Psoas muscle (tissue), 8 donors: Measurements from ENCODE around the gene HK1. TPM values are rescaled to one million over a fixed set of nuclear protein-coding genes. Genes with fewer than 3 reads are reported as not detected.

Source experiments
- ATAC-seq, 4 donors: fragments of 200-7000 bp; cut with Tn5 transposase; one replicate each; pipeline ENCODE4 v1.9.1; 2020; ENCODE audit warnings: moderate library complexity in 3 of 4, mild to moderate bottlenecking in 2 of 4
- DNase-seq, 2 donors: peaks; one replicate each; pipeline ENCODE4 v3.0.0-alpha.2; 2020
- H3K27ac ChIP-seq: fragments of 200-600 bp; one replicate; pipeline ENCODE4 v1.8.0; 2022
- H3K27me3 ChIP-seq, 3 donors: fragments of 200-600 bp in 1 of 3; one replicate each; pipeline versions ENCODE4 v1.6.1 to v1.8.0; 2013 to 2022; ENCODE audit warnings: low read length in 2 of 3, mild to moderate bottlenecking in 2 of 3, moderate library complexity in 1 of 3; ENCODE audit not compliant: insufficient read depth in 3 of 3
- H3K36me3 ChIP-seq, 2 donors: fragments of 200-600 bp in 1 of 2; one replicate each; pipeline versions ENCODE4 v1.6.1 to v1.8.0; 2013 to 2022; ENCODE audit warnings: low read depth in 1 of 2, mild to moderate bottlenecking in 1 of 2, moderate library complexity in 1 of 2; ENCODE audit not compliant: insufficient read depth in 1 of 2
- H3K4me1 ChIP-seq: fragments of 200-600 bp; one replicate; pipeline ENCODE4 v1.8.0; 2022
- H3K4me3 ChIP-seq: fragments of 200-600 bp; one replicate; pipeline ENCODE4 v1.8.0; 2022; ENCODE audit warnings: mild to moderate bottlenecking
- H3K9me3 ChIP-seq: fragments of 200-600 bp; one replicate; pipeline ENCODE4 v1.8.0; 2022
- WGBS, 3 donors: extraction: QIAGEN DNeasy Blood & Tissue Kit; methylation state at CpG; one replicate each; pipeline versions ENCODE4 v1.1.6 to v1.1.7; 2013; 5-methylcytosine and 5-hydroxymethylcytosine counted together
- intact Hi-C, 2 donors: fragments of 100-400 bp; cut with DNase I; formaldehyde crosslinking; loops; one replicate each; pipeline versions ENCODE4 v1.11.0 to v1.14.2; 2022
- polyA plus RNA-seq, 3 donors: library from polyadenylated mRNA; stranded (reverse); fragments of 200-250 nt; gene quantifications; one replicate each; pipeline ENCODE4 v1.2.3, GENCODE V29; 2013
- total RNA-seq, 4 donors: library from RNA; stranded (reverse); fragmentation: NEBNext Ultra II Directional in 2 of 4; extraction: Animal tissue kit (Norgen Biotek cat#: 25700) in 2 of 4; gene quantifications; one replicate each; pipeline versions ENCODE4 v1.2.1 to v1.2.4, GENCODE V29; 2021 to 2023
- TF ChIP-seq, protein P1 (sequence below): fragments of 200-600 bp; IDR thresholded peaks from one replicate; pipeline ENCODE4 v1.8.0; 2022; ENCODE audit warnings: antibody characterized with exemption
- donor health status: healthy with polysubstance abuse.
- donor health status: DM: no; HTN: no; CAD: no; lungs with moderate emphysema.
- donor health status: Bipolar disorder and iron deficiency.
- donor health status: healthy.
- donor health status: DM: yes; HTN: yes; CAD: no.
- donor health status: DM: no; HTN: no; CAD: no.
- donor health status: DM: no; HTN: no; CAD: no.
- donor health status: DM: yes; HTN: yes; CAD: no.

The HK1 gene
- total and polyA plus RNA-seq, 7 donors: 134 to 336 (median 254) TPM

DNA sequence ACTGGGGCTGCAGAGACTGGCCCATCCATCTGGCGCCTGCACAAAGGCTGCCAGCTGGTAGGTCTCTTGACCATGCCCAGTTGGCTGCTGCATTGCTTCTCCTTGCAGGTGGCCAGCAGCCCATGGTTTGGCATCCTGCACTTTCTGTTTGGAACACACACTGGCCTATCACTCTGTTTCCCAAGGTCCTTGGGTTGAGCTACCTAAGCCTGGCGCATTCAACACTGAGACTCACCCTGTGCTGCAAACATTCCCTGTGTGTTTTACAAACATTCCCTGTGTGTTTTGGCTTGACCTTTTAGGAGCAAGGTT is 83.0 kb downstream of the HK1 start:
- Histone ChIP-seq H3K36me3 (peaks cover 3 to 16% of the 10 kb centered on the region in 2 donors), H3K27ac (peak overlapping the region; percentile 93), H3K9me3 (no peaks in the 10 kb centered on the region), H3K27me3 (no peaks in the 10 kb centered on the region), H3K4me1 (peaks cover 62% of the 10 kb centered on the region), H3K4me3 (no peak overlapping the region)
- ATAC-seq: peak; percentile 61 to 75 (median 68)
- WGBS, 3 donors: 26 to 49% (median 33%) methylated on average over 2 of the region's 2 CpGs
- TF ChIP-seq, protein P1, sequence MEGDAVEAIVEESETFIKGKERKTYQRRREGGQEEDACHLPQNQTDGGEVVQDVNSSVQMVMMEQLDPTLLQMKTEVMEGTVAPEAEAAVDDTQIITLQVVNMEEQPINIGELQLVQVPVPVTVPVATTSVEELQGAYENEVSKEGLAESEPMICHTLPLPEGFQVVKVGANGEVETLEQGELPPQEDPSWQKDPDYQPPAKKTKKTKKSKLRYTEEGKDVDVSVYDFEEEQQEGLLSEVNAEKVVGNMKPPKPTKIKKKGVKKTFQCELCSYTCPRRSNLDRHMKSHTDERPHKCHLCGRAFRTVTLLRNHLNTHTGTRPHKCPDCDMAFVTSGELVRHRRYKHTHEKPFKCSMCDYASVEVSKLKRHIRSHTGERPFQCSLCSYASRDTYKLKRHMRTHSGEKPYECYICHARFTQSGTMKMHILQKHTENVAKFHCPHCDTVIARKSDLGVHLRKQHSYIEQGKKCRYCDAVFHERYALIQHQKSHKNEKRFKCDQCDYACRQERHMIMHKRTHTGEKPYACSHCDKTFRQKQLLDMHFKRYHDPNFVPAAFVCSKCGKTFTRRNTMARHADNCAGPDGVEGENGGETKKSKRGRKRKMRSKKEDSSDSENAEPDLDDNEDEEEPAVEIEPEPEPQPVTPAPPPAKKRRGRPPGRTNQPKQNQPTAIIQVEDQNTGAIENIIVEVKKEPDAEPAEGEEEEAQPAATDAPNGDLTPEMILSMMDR: no peak
- intact Hi-C loops: loop anchor here (5.0 kb wide), 1 partner anchor 39 kb away; no protein-coding TSS in a partner anchor
- DNase-seq: peak; percentile 53 to 83

DNA sequence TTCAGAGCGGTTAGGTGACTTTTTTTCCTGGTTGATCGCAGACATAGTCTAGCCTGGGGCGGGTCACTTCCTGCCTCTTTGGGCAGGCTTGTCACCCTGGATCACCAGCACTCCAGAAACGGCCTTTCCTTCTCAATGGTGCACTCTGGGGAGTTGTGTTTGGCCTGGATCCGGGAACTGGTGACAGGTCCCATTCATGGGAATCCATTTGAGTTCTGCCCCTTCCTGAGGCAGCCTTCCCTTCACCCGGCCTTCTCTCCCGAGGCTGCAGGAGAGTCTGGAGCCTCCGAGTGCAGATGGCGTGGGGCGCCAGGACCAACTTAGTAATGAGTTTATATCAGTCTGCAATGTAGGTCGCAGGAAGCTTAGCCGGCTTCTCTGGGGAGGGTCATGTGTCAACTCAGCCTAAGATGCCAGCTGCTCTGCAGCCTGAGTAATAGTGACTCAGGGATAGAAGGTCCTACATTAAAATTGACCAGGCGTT is 84.2 kb downstream of the HK1 start:
- peak overlapping the region; percentile 33 for H3K4me3 ChIP-seq
- H3K27me3 ChIP-seq: no peaks in the 10 kb centered on the region
- peak overlapping the region; percentile 93 for H3K27ac ChIP-seq
- DNase-seq (peak; percentile 81 to 92), ATAC-seq (peak; percentile 83 to 87 (median 86))
- 17 to 26% (median 18%) methylated on average over 13 of the region's 13 CpGs for WGBS, 3 donors
- peaks cover 71% of the 10 kb centered on the region for H3K4me1 ChIP-seq
- H3K9me3 ChIP-seq: no peaks in the 10 kb centered on the region
- TF ChIP-seq, protein P1: no peak
- peaks cover 7 to 23% of the 10 kb centered on the region in 2 donors for H3K36me3 ChIP-seq
- intact Hi-C loops: loop anchor here (5.0 kb wide), 1 partner anchor 40 kb away; no protein-coding TSS in a partner anchor

DNA sequence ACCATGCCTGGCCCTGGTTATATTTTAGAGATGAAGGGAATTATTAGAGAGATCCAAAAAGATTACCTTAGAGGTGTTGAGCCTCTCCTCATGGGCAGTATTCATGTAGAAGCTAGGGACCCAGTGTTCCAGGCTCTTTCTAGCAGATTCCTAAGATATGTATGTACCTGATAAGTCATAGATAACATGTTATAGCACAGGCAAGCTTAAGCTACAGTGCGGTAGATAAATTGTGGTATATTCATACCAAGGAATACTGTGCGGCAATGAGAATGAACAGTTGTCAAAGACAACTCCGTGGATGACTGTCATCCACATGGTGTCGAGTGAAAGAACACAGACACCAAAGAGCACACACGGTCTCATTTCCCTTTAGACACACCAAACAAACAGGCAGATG is 85.4 kb downstream of the HK1 start:
- peaks cover 62% of the 10 kb centered on the region for H3K4me1 ChIP-seq
- ATAC-seq (peak in 1 of 4 donors; percentile 6), DNase-seq (no peak)
- H3K27me3 ChIP-seq: no peaks in the 10 kb centered on the region
- 65 to 87% (median 66%) methylated on average over 5 of the region's 5 CpGs for WGBS, 3 donors
- intact Hi-C loops: loop anchor here (5.0 kb wide), 1 partner anchor 41 kb away; no protein-coding TSS in a partner anchor
- TF ChIP-seq, protein P1: no peak
- peaks cover 12 to 34% of the 10 kb centered on the region in 2 donors for H3K36me3 ChIP-seq
- peak overlapping the region; percentile 93 for H3K27ac ChIP-seq
- no peak overlapping the region for H3K4me3 ChIP-seq
- no peaks in the 10 kb centered on the region for H3K9me3 ChIP-seq

DNA sequence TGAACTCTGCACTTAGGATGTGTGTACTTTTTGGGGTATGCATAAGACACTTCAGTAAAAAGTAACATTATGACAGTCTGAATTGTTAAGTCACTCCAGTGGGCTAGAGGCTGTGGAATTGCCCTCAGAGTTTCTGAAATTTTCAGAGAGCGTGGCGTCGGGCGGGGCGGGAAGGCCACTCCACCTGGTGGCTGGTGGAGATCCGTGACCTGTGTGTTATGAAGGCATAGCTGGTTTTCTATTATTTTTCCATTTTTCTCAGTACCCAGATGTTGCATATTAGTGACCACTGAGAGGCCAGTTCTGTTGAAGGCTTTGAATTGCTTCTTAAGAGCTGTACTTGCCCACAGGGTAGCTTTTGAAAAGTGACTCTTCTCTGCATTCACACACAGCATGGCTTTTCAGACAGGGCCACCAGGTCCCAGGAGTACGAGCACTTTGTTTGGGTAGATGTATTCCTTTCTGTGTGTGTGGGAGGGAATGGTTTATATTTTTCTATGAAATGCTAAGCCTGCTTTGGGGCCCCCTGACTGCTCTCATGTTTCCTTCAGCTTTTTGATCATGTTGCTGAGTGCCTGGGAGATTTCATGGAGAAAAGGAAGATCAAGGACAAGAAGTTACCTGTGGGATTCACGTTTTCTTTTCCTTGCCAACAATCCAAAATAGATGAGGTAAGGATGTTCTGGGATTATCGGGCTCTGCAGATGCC is 86.1 kb downstream of the HK1 start:
- H3K27ac ChIP-seq: peak overlapping the region; percentile 93
- DNase-seq: no peak
- H3K9me3 ChIP-seq: no peaks in the 10 kb centered on the region
- peaks cover 14 to 41% of the 10 kb centered on the region in 2 donors for H3K36me3 ChIP-seq
- H3K4me1 ChIP-seq: peaks cover 55% of the 10 kb centered on the region
- no peaks in the 10 kb centered on the region for H3K27me3 ChIP-seq
- TF ChIP-seq, protein P1: no peak
- ATAC-seq: no peak
- no peak overlapping the region for H3K4me3 ChIP-seq
- intact Hi-C loops: loop anchor here (5.0 kb wide), 1 partner anchor 42 kb away; no protein-coding TSS in a partner anchor
- WGBS, 3 donors: 81 to 92% (median 83%) methylated on average over 9 of the region's 9 CpGs
